DMS 273 treated with DMSO at 0.1 percent for 48 hours (cell line): ENCODE data around the gene APOA1.
A peak's percentile ranks its signal among the peaks of the same experiment; 100 is the strongest.

Experiments used
- DNase-seq: peaks from one replicate; lab custom pipeline; 2025; lab: John Stamatoyannopoulos, UW

Gene APOA1

GRCh38 chr11:116837231-116838091 lies at the start of gene APOA1:
Gene APOA1 (minus strand): TSS chr11:116837622. CDS start chr11:116837387, 235 bp downstream.
- no peak for DNase-seq

DNA sequence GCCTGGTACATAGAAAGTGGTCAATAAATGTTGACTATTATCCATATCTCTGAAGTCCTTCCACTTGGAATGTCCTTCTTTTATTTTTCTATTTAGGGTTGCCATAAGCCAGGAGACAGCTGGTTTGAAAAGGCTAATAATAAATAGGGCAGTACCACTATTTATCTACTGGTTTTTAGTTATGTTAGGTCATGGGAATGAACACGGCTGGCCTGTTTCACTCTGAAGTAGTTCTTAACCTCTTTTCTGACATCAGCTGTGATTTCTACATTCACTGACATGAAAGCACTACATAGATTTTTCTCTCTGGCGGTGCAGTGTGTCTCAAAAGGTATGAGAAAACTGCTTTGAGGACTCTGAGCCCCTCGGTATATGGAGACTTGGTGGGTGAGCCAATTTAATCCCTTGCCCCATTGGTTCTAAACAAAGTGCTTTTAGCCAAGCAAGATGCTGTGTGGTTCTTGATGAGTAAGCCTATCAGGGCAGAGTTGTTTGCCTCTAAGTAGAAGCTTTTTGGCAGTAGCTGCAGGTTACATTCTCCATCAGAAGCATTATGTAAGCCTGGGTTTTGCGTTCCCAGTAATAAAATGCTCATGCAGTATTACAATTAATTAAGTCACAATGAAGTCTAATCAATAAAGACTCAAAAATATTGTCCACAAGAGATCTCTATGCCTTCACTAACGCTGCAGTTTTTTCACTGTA lies 48.7 kb upstream of the APOA1 start:
- DNase-seq, result no peak

- DNase-seq, result no peak
These were observed 45.0 kb upstream of the APOA1 start for GRCh38 chr11:116882386-116882785.

- DNase-seq, result no peak
These were observed 43.7 kb upstream of the APOA1 start for GRCh38 chr11:116881143-116881542.

DNA sequence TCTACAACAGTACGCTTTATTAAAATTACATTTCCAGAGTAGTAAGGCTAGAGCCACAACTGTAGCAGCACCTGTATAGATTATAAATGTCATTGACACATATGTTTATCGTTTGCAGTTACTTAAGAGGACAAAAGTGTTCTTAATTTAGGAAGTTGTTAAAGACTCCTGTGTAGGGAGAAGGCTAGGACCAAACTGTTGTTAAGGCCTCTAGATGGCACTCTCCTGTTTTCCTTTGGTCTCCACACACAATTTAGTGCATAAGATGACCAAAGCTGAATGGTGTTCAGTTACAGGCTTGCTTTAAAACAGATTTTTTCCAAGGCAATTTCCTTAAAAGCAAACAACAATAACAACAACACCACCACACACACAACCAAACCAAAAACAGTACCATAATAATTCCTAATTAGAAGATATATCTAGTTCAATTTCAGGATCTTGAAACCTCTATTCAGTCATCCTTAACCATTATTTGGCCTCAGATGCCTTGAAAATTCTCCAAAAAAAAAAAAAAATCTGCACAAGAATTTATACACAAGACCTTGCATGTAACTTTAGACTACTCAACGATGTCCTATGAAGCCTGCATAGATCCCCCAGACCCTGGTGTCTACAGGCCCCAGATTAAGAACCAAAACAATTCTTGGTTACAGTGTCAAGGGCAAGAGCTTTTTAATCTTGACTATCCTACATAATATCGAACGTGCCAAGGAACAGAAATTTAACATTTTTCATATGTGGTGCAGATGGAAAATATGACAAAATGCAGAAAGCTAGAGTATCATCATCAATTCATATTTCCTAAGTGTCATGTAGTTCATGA lies 42.6 kb upstream of the APOA1 start:
- peak; percentile 0 for DNase-seq

DNA sequence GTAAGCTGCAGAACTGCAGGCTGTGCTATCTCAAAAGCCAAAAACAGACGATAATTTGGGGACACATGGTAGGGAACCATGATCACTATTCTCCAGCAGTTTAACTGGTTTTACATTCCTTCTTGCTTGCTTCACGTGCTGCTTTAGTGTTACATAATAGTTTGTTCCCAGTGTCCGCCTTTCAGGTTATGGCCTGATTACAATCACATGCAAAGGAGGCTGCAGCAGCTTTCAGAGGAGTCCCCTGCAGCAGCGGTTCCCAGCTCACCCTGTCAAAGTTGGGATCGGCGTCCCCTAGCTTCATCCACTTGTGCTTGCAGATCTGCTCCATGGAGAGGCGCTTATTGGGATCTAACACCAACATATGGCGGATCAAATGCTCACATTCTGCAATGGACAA lies 39.2 kb upstream of the APOA1 start:
- no peak for DNase-seq

GRCh38 chr11:116875194-116875593 lies 37.8 kb upstream of the APOA1 start:
- no peak for DNase-seq

- DNase-seq, result no peak
These were observed 36.8 kb upstream of the APOA1 start for GRCh38 chr11:116874251-116874650.

- no peak for DNase-seq
These were observed 36.0 kb upstream of the APOA1 start for GRCh38 chr11:116873381-116873780.

GRCh38 chr11:116871248-116871647 lies 33.8 kb upstream of the APOA1 start:
- DNase-seq, result no peak

- DNase-seq, result no peak
These were observed 32.6 kb upstream of the APOA1 start for GRCh38 chr11:116870054-116870453.

DNA sequence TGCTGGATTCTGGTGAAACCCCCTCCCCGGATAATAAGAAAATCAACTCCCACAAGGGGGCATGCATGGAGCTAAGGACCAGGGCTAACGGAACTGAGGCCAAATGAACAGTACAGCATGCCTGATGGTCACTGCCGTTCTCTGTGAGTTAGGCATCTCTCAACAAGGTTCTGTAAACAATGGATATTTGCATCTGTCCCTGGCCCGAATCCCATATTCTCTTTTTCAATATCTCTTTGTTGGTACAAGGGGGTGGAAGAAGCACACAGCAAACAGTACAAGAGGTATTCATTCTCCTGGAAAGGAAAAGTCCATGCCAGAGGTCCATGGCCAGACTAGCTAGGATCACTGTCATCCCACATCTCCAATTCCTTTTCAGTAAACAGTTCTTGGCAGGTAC lies 32.2 kb upstream of the APOA1 start:
- no peak for DNase-seq

DNA sequence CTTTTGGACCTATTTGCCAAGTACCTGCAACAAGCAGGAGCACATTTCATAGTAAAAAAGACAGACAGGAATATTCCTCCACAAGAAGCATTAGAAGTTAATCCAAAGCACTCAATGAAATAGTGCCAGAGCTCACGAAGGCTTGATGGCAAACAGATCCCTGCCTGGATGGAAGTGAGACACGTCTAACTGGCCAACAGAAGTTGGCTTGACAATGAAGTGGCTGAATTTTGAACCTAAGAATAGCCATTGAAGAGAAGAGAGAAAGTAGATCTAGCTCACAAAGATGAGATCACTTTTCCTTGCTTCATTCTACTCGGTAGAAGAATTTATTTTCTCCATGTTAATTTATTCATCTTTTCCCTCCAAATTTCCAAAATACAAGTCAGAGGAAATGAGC lies 30.6 kb upstream of the APOA1 start:
- no peak for DNase-seq

GRCh38 chr11:116867619-116868018 lies 30.2 kb upstream of the APOA1 start:
- no peak for DNase-seq

GRCh38 chr11:116866804-116867455 lies 29.5 kb upstream of the APOA1 start:
- no peak for DNase-seq

GRCh38 chr11:116865696-116866095 lies 28.3 kb upstream of the APOA1 start:
- no peak for DNase-seq

- DNase-seq, result no peak
These were observed 27.1 kb upstream of the APOA1 start for GRCh38 chr11:116864531-116864930.

DNA sequence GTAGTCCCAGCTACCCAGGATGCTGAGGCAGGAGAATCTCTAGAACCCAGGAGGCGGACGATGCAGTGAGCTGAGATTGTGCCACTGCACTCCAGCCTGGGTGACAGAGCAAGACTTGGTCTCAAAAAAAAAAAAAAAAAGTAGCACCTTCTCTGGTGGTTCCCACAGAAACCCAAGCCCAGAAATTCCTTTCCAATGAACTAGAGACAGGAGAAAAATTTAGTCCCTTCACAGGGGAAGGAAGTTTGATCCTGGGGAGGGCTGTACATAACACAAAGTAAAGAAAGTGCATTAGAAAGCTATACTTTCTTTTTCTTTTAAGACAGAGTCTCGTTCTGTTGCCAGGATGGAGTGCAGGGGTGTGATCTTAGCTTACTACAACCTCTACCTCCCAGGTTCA lies 25.5 kb upstream of the APOA1 start:
- no peak for DNase-seq

DNA sequence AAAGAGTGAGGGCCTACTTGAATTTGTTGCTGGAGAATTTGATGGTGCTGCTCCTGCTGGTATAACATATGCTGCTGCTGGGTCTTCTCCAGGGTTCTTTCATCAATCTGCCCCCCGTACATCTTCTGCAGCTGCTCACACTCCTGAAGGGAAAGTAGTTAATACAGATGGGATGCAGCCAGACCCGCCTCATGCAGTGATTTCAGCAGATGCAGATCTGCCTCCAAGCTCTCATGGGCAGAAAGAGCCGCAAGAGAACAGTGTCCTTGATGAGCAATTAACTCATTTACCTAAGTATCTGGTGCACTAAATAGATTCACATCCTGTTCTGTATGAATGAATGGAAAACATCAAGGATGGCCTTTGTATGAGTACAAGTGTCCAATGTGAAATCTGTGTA lies 24.8 kb upstream of the APOA1 start:
- peak; percentile 46 for DNase-seq

GRCh38 chr11:116861539-116861938 lies 24.1 kb upstream of the APOA1 start:
- DNase-seq, result no peak

- DNase-seq, result no peak
These were observed 22.9 kb upstream of the APOA1 start for GRCh38 chr11:116860303-116860702.

- DNase-seq, result no peak
These were observed 21.8 kb upstream of the APOA1 start for GRCh38 chr11:116859175-116859574.
